SK-N-SH (cell line): ENCODE data around the gene ARHGAP25. TPM values are rescaled to one million over a fixed set of nuclear protein-coding genes. Genes with fewer than 3 reads are reported as not detected.

ENCODE experiments used
- CTCF ChIA-PET: fragments of 300-600, 350-600 bp; formaldehyde crosslinking; extraction: SDS; loops from one replicate; lab custom pipeline; 2021; lab: Yijun Ruan, JAX
- POLR2A ChIA-PET: fragments of 350-600 bp; sonication (Branson Sonifier 250); formaldehyde crosslinking; extraction: SDS; loops from one replicate; lab custom pipeline; 2020; ENCODE audit warnings: antibody characterized with exemption, inconsistent platforms; lab: Yijun Ruan, JAX
- DNase-seq: peaks from one replicate; pipeline ENCODE4 v3.0.0; 2012
- H2AFZ ChIP-seq: fragments of 200-600 bp; sonication (generic); 2 replicates; pipeline ENCODE4 v1.8.1; 2016; ENCODE audit warnings: antibody characterized with exemption, mild to moderate bottlenecking, low read depth
- H3F3A ChIP-seq: fragments of 200-600 bp; sonication (generic); replicated peaks from 2 replicates; pipeline ENCODE3; 2016; ENCODE audit warnings: antibody characterized with exemption, mild to moderate bottlenecking; ENCODE audit not compliant: insufficient read depth
- H3K27ac ChIP-seq, 2 experiments: fragments of 200-500 bp in 1 of 2; fragments of 200-600 bp in 1 of 2; sonication (Bioruptor generic) in 1 of 2; sonication (generic), shearing (Covaris generic) in 1 of 2; 2 replicates each; pipeline versions ENCODE4 v1.5.1 to v1.6.1; 2014 to 2016; ENCODE audit warnings: low read depth in 2 of 2, inconsistent platforms in 1 of 2, low read length in 1 of 2, mild to moderate bottlenecking in 1 of 2, mixed read lengths in 1 of 2
- H3K27me3 ChIP-seq: fragments of 200-600 bp; sonication (generic), shearing (Covaris generic); 2 replicates; pipeline ENCODE4 v1.6.1; 2016; ENCODE audit warnings: mixed run types; ENCODE audit not compliant: insufficient read depth
- H3K36me3 ChIP-seq, 2 experiments: fragments of 200-500 bp in 1 of 2; fragments of 200-600 bp in 1 of 2; sonication (Bioruptor generic) in 1 of 2; sonication (generic) in 1 of 2; replicated peaks in 1 of 2; 2 replicates each; pipeline versions ENCODE3 to v1.5.1; 2014 to 2016; ENCODE audit warnings: low read length in 1 of 2, mild to moderate bottlenecking in 1 of 2; ENCODE audit not compliant: insufficient read depth in 2 of 2, control insufficient read depth in 1 of 2
- H3K4me1 ChIP-seq, 2 experiments: fragments of 200-500 bp in 1 of 2; fragments of 200-600 bp in 1 of 2; sonication (Bioruptor generic) in 1 of 2; sonication (generic), shearing (Covaris generic) in 1 of 2; 2 replicates each; pipeline versions ENCODE4 v1.5.1 to v1.6.1; 2014 to 2016; ENCODE audit warnings: low read depth in 1 of 2, low read length in 1 of 2, mixed run types in 1 of 2; ENCODE audit not compliant: insufficient read depth in 2 of 2, control insufficient read depth in 1 of 2
- H3K4me2 ChIP-seq: fragments of 200-600 bp; sonication (generic), shearing (Covaris generic); 2 replicates; pipeline ENCODE4 v1.6.1; 2017; ENCODE audit warnings: mixed run types
- H3K4me3 ChIP-seq, 2 experiments: fragments of 200-500 bp in 1 of 2; fragments of 200-600 bp in 1 of 2; sonication (Bioruptor generic) in 1 of 2; sonication (generic), shearing (Covaris generic) in 1 of 2; 2 replicates each; pipeline versions ENCODE4 v1.5.1 to v1.8.1; 2014 to 2016; ENCODE audit warnings: low read depth in 2 of 2, inconsistent platforms in 1 of 2, low read length in 1 of 2, mild to moderate bottlenecking in 1 of 2, mixed read lengths in 1 of 2, moderate library complexity in 1 of 2
- H3K79me2 ChIP-seq: fragments of 200-600 bp; sonication (generic); 2 replicates; pipeline ENCODE4 v1.8.1; 2017; ENCODE audit warnings: mild to moderate bottlenecking; ENCODE audit not compliant: insufficient read depth
- H3K9ac ChIP-seq: fragments of 200-600 bp; sonication (generic); 2 replicates; pipeline ENCODE4 v1.6.1; 2017; ENCODE audit warnings: mixed run types
- H3K9me2 ChIP-seq: fragments of 200-600 bp; sonication (generic); 2 replicates; pipeline ENCODE4 v1.6.1; 2017; ENCODE audit warnings: mixed run types
- H3K9me3 ChIP-seq: fragments of 200-600 bp; sonication (generic); 2 replicates; pipeline ENCODE4 v1.6.1; 2017; ENCODE audit warnings: mixed run types, mild to moderate bottlenecking, moderate library complexity
- H4K20me1 ChIP-seq: fragments of 200-600 bp; sonication (generic); 2 replicates; pipeline ENCODE4 v1.6.1; 2017; ENCODE audit warnings: mild to moderate bottlenecking, mixed run types; ENCODE audit not compliant: insufficient read depth
- ELF1 ChIP-seq: IDR thresholded peaks from 2 replicates; pipeline ENCODE4 v1.4.0; 2012
- EP300 ChIP-seq, 2 experiments: IDR thresholded peaks; 2 replicates each; pipeline versions ENCODE4 v1.4.0 to v1.6.1; 2012; ENCODE audit warnings: borderline replicate concordance in 1 of 2, low read depth in 1 of 2, low read length in 1 of 2
- FOXJ3 ChIP-seq: sonication (generic); formaldehyde crosslinking; IDR thresholded peaks from 2 replicates; pipeline ENCODE4 v1.5.1; 2020; ENCODE audit warnings: mild to moderate bottlenecking, missing genetic modification reagents
- FOXM1 ChIP-seq: IDR thresholded peaks from 2 replicates; pipeline ENCODE4 v1.4.0; 2012; ENCODE audit warnings: low read depth, mild to moderate bottlenecking
- GATA2 ChIP-seq: sonication (generic); formaldehyde crosslinking; IDR thresholded peaks from 2 replicates; pipeline ENCODE4 v1.5.0; 2020; ENCODE audit warnings: mild to moderate bottlenecking, missing genetic modification reagents
- JUND ChIP-seq: IDR thresholded peaks from 2 replicates; pipeline ENCODE4 v1.4.0; 2012
- MEF2A ChIP-seq: IDR thresholded peaks from 2 replicates; pipeline ENCODE4 v1.4.0; 2012; ENCODE audit warnings: low read depth, borderline replicate concordance
- MXI1 ChIP-seq: IDR thresholded peaks from 2 replicates; pipeline ENCODE4 v1.6.1; 2012; ENCODE audit warnings: mild to moderate bottlenecking, low read depth, low read length, improper control_type of control experiment
- NFIC ChIP-seq: IDR thresholded peaks from 2 replicates; pipeline ENCODE4 v1.4.0; 2012; ENCODE audit warnings: borderline replicate concordance
- RAD21 ChIP-seq: IDR thresholded peaks from 2 replicates; pipeline ENCODE4 v1.6.1; 2012; ENCODE audit warnings: mild to moderate bottlenecking, low read length
- RFX5 ChIP-seq: IDR thresholded peaks from 2 replicates; pipeline ENCODE4 v1.6.1; 2012; ENCODE audit warnings: mild to moderate bottlenecking, improper control_type of control experiment, low read length
- SMC3 ChIP-seq: IDR thresholded peaks from 2 replicates; pipeline ENCODE4 v1.6.1; 2012; ENCODE audit warnings: low read depth, low read length, improper control_type of control experiment
- TCF12 ChIP-seq: IDR thresholded peaks from 2 replicates; pipeline ENCODE4 v1.4.0; 2012
- TEAD4 ChIP-seq: IDR thresholded peaks from 2 replicates; pipeline ENCODE4 v1.4.0; 2012; ENCODE audit warnings: mild to moderate bottlenecking, borderline replicate concordance; ENCODE audit not compliant: insufficient read depth
- YY1 ChIP-seq: IDR thresholded peaks from 2 replicates; pipeline ENCODE4 v1.4.0; 2012; ENCODE audit warnings: low read depth, mild to moderate bottlenecking
- WGBS: methylation state at CpG from one replicate; pipeline ENCODE4 v1.1.6; 2017; ENCODE audit warnings: low lambda C conversion rate; 5-methylcytosine and 5-hydroxymethylcytosine counted together
- polyA plus RNA-seq, 3 experiments: library from polyadenylated mRNA; depleted of rRNA; stranded (reverse); fragments of >200 nt; gene quantifications; 2 replicates each; pipeline ENCODE4 v1.2.3, GENCODE V29; 2012
- TF ChIP-seq, protein P1 (sequence below): fragments of 150-350 bp; IDR thresholded peaks from 2 replicates; pipeline ENCODE4 v1.6.1; 2016; ENCODE audit warnings: mild to moderate bottlenecking, low read depth, low read length
- TF ChIP-seq, protein P2 (sequence below): IDR thresholded peaks from 2 replicates; pipeline ENCODE4 v1.4.0; 2012; ENCODE audit warnings: low read depth
- TF ChIP-seq, protein P3 (sequence below): IDR thresholded peaks from 2 replicates; pipeline ENCODE4 v1.4.0; 2012; ENCODE audit warnings: low read depth, borderline replicate concordance
- TF ChIP-seq, protein P4 (sequence below): IDR thresholded peaks from 2 replicates; pipeline ENCODE4; 2012
- TF ChIP-seq, protein P5 (sequence below): IDR thresholded peaks from 2 replicates; pipeline ENCODE4 v1.4.0; 2012; ENCODE audit warnings: low read depth, borderline replicate concordance

The ARHGAP25 gene
- polyA plus RNA-seq, 1 of the 3 experiments (the other 2 are of a cell fraction): not detected

DNA sequence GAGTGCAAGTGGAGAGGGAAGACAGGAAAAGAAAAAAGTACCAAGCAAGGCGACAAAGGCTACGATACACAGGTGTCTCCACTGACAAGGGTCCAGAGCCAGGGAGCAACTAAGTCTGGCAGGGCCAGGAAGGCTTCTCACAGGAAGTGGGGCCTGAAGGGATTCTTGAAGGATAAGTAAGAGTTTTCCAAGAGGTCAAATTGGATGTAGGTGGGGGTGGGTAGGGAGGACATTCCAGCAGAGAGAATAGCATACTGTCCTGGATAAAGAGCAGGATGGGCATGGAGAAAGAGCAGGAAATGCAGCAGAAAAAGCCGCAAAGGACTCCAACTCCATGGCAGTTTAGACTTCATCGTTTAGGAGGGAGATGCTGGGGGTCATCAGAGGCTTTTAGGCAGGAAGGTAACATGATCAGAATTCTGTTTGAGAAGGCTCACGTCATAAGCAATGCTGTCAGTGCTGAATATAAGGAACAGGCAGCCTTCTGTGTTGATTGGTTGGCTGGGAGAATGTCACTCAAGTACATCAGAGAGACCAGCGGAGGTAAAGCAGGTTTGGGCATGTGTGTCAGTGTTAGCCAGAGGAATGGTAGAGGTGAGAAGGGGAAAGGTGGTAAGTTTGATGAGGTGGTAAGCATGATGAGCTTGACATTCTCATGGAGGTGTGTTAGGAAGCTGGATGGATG is 35.1 kb downstream of the ARHGAP25 start (continued):
- TF ChIP-seq, protein P1, sequence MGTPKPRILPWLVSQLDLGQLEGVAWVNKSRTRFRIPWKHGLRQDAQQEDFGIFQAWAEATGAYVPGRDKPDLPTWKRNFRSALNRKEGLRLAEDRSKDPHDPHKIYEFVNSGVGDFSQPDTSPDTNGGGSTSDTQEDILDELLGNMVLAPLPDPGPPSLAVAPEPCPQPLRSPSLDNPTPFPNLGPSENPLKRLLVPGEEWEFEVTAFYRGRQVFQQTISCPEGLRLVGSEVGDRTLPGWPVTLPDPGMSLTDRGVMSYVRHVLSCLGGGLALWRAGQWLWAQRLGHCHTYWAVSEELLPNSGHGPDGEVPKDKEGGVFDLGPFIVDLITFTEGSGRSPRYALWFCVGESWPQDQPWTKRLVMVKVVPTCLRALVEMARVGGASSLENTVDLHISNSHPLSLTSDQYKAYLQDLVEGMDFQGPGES: no peak
- TF ChIP-seq ELF1: no peak
- TF ChIP-seq YY1: no peak

DNA sequence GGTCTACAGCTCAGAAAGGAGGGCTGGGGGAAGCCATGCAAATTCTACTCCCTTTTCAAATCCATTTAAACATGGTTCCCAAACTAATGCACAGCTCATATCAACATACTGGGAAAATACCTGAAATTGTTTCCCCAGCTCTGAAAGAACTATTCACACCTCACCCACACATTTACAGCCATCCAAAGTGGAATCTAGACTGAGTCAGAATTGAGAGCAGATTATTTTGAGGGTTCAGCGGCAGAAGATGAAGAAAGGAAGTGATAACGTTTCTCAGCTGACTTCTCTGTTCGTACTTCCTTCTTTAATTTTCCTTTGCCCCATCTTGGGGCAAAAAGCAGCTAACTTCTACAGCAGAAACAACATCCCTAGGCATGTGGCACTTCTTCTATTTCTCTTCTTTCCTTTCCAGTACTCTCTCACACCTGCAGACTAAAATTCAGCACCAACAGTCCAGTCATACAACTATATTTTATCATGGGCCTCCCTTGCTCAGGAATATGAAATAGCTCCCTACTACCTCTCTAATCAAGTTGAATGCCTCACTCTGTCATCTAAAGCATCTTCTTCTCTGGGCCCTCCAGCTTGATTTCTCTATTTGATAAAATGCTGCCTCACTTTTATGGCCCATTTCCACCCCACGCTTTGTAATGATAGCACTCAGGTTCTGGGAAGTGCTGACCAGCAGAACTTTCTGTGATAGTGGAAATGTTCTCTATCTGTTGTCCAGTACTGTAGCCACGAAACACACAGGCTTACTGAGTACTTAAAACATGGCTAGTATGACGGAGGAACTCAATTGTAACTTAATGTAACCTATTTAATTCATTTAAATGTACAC is 35.9 kb downstream of the ARHGAP25 start:
- Histone ChIP-seq H3K27ac (no peak overlapping the region), H3K79me2 (no peaks in the 10 kb centered on the region), H3K4me1 (peaks cover 0 to 4% of the 10 kb centered on the region in 2 experiments; a peak in 1 of 4 replicates), H3K9me3 (no peaks in the 10 kb centered on the region), H3K27me3 (no peaks in the 10 kb centered on the region), H3F3A (no peaks in the 10 kb centered on the region), H3K36me3 (no peaks in the 10 kb centered on the region), H3K9ac (no peak overlapping the region), H3K4me3 (no peak overlapping the region), H3K4me2 (no peak overlapping the region), H2AFZ (no peak overlapping the region), H4K20me1 (no peaks in the 10 kb centered on the region)
- DNase-seq: no peak
- CTCF ChIA-PET: interaction anchor here (1.1 to 2.6 kb wide), 3 partner anchors 10 to 139 kb away, joined by 3 to 12 read pairs (median 3); no protein-coding TSS in a partner anchor
- TF ChIP-seq FOXJ3 (CRISPR knock-in tag): no peak
- TF ChIP-seq SMC3: no peak
- TF ChIP-seq NFIC: no peak
- TF ChIP-seq YY1: no peak
- no peak for TF ChIP-seq FOXM1
- TF ChIP-seq, protein P1: no peak
- no peak for TF ChIP-seq JUND
- no peak for TF ChIP-seq RFX5
- TF ChIP-seq, protein P2, sequence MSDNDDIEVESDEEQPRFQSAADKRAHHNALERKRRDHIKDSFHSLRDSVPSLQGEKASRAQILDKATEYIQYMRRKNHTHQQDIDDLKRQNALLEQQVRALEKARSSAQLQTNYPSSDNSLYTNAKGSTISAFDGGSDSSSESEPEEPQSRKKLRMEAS: no peak
- no peak for TF ChIP-seq MEF2A
- no peak for TF ChIP-seq EP300 (IDR thresholded peaks at IDR 0.05; ENCODE audit: borderline replicate concordance in 1 of 2, low read depth in 1 of 2, low read length in 1 of 2)
- no peak for TF ChIP-seq MXI1
- TF ChIP-seq, protein P3, sequence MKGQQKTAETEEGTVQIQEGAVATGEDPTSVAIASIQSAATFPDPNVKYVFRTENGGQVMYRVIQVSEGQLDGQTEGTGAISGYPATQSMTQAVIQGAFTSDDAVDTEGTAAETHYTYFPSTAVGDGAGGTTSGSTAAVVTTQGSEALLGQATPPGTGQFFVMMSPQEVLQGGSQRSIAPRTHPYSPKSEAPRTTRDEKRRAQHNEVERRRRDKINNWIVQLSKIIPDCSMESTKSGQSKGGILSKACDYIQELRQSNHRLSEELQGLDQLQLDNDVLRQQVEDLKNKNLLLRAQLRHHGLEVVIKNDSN: no peak
- TF ChIP-seq, protein P4, sequence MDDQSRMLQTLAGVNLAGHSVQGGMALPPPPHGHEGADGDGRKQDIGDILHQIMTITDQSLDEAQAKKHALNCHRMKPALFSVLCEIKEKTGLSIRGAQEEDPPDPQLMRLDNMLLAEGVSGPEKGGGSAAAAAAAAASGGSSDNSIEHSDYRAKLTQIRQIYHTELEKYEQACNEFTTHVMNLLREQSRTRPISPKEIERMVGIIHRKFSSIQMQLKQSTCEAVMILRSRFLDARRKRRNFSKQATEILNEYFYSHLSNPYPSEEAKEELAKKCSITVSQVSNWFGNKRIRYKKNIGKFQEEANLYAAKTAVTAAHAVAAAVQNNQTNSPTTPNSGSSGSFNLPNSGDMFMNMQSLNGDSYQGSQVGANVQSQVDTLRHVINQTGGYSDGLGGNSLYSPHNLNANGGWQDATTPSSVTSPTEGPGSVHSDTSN: no peak
- TF ChIP-seq TEAD4: no peak
- TF ChIP-seq, protein P5, sequence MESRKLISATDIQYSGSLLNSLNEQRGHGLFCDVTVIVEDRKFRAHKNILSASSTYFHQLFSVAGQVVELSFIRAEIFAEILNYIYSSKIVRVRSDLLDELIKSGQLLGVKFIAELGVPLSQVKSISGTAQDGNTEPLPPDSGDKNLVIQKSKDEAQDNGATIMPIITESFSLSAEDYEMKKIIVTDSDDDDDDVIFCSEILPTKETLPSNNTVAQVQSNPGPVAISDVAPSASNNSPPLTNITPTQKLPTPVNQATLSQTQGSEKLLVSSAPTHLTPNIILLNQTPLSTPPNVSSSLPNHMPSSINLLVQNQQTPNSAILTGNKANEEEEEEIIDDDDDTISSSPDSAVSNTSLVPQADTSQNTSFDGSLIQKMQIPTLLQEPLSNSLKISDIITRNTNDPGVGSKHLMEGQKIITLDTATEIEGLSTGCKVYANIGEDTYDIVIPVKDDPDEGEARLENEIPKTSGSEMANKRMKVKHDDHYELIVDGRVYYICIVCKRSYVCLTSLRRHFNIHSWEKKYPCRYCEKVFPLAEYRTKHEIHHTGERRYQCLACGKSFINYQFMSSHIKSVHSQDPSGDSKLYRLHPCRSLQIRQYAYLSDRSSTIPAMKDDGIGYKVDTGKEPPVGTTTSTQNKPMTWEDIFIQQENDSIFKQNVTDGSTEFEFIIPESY: no peak
- no peak for TF ChIP-seq RAD21
- TF ChIP-seq TCF12: no peak
- no peak for TF ChIP-seq GATA2 (CRISPR knock-in tag)
- TF ChIP-seq, all 33 proteins: peak for 0
- WGBS: 64% methylated on average over 6 of the region's 6 CpGs
- H3K9me2 ChIP-seq: no peaks in the 10 kb centered on the region
- POLR2A ChIA-PET: no interaction called here
